Adrenal gland (tissue), 5 donors: ENCODE results near the gene OGA.

Experiments
- POLR2A ChIP-seq, 2 donors: fragments of 450-650 bp; IDR thresholded peaks; one replicate each; pipeline ENCODE4 v1.6.1; 2017; ENCODE audit warnings: antibody characterized with exemption in 2 of 2, mild to moderate bottlenecking in 2 of 2, moderate library complexity in 1 of 2
- TF ChIP-seq, protein P1 (sequence below), 6 experiments: fragments of 450-650 bp in 4 of 6; fragments of 200-600 bp in 2 of 6; sonication (generic) in 1 of 6; IDR thresholded peaks; 1 replicate in 5 of 6; 2 replicates in 1 of 6; pipeline versions ENCODE4 v1.5.1 to v1.8.0; 2016 to 2021; ENCODE audit warnings: antibody characterized with exemption in 6 of 6, mild to moderate bottlenecking in 2 of 6, moderate library complexity in 1 of 6
- donor health status: DM: no; HTN: no; CAD: no.

DNA sequence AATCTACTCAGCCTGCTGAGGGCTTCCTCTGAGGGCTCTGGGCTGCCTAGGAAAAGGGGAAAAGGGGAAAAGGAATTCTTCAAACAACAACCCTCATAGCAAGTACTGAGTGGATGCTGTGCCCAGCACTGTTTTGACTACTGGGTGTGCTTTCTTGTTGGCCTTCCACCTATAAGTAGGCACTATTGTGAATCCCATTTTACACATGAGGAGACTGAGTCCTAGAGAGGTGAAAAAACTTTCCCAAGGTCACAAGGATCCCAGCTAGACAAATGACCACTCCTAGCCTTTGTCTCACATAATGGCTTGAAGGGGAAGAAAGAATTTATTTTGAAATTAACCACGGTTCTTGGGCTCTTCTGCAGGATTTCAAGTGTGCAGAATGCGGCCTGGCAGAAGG, 59.4 kb downstream of the OGA start:
- TF ChIP-seq, protein P1, sequence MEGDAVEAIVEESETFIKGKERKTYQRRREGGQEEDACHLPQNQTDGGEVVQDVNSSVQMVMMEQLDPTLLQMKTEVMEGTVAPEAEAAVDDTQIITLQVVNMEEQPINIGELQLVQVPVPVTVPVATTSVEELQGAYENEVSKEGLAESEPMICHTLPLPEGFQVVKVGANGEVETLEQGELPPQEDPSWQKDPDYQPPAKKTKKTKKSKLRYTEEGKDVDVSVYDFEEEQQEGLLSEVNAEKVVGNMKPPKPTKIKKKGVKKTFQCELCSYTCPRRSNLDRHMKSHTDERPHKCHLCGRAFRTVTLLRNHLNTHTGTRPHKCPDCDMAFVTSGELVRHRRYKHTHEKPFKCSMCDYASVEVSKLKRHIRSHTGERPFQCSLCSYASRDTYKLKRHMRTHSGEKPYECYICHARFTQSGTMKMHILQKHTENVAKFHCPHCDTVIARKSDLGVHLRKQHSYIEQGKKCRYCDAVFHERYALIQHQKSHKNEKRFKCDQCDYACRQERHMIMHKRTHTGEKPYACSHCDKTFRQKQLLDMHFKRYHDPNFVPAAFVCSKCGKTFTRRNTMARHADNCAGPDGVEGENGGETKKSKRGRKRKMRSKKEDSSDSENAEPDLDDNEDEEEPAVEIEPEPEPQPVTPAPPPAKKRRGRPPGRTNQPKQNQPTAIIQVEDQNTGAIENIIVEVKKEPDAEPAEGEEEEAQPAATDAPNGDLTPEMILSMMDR (IDR thresholded peaks at IDR 0.05): no peak
- TF ChIP-seq POLR2A (IDR thresholded peaks at IDR 0.05): no peak
